ENCODE results near the gene FRMD4A. TPM values are rescaled to one million over a fixed set of nuclear protein-coding genes. Genes with fewer than 3 reads are reported as not detected.

FRMD4A gene
- total RNA-seq, 1 experiment from 2014 or later: 19.6 TPM

DNA sequence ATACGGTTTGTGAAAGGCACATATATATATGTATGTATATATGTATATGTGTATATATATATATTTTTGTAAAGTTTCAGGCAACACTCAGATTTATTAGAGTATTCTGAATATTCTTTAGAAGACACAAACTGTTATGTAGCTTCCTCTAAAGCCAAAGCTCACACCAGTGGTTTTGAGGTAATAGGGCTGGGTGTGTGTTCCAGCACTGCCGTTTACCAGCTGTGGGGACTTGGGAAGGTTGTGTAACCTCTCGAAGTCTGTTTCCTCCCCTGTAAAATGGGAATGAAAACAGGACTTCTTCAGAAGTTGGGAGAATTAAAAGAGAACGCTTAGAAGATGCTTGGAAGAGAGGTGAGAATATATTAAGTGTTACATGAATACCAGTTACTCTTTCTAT is 649.2 kb downstream of the FRMD4A start:
- Mint-ChIP-seq H3K36me3 (ENCODE audit: insufficient read depth in 1 of 3, low read depth in 3 of 3) (peaks cover 10 to 17% (median 10%) of the 10 kb centered on the region in 3 experiments; a peak in 5 of 7 replicates), H3K4me1 (peaks cover 0 to 6% of the 10 kb centered on the region in 2 experiments; a peak in 3 of 4 replicates), H3K27me3 (ENCODE audit: low read depth) (no peaks in the 10 kb centered on the region), H3K9me3 (no peaks in the 10 kb centered on the region), H3K27ac (peak overlapping the region in 1 of 3 experiments; percentile 69; a peak in 2 of 7 replicates), H3K4me3 (no peak overlapping the region)
- Histone ChIP-seq H3K9ac (ENCODE audit: extremely low read depth, insufficient read length, low read length) (no peak overlapping the region), H2BK120ac (ENCODE audit: low read depth, low read length, poor library complexity, severe bottlenecking) (no peak overlapping the region), H3K18ac (ENCODE audit: insufficient read length, low read depth, low read length) (no peak overlapping the region), H2BK5ac (ENCODE audit: insufficient read length, low read length) (no peak overlapping the region), H3K23me2 (ENCODE audit: insufficient read length, low read depth, low read length, poor library complexity, severe bottlenecking) (no peaks in the 10 kb centered on the region), H3K79me2 (ENCODE audit: insufficient read depth, low read length) (no peaks in the 10 kb centered on the region), H3K4ac (ENCODE audit: low read depth, low read length) (no peak overlapping the region), H2AK5ac (ENCODE audit: insufficient read length, low read length) (no peak overlapping the region), H2BK20ac (ENCODE audit: low read depth, low read length, poor library complexity, severe bottlenecking) (no peak overlapping the region), H3K4me2 (ENCODE audit: insufficient read depth, insufficient read length, low read length) (no peak overlapping the region), H2BK15ac (ENCODE audit: low read depth, low read length) (no peak overlapping the region), H4K5ac (ENCODE audit: insufficient read length, low read depth, low read length) (no peak overlapping the region), H3K23ac (ENCODE audit: insufficient read length, low read depth, low read length) (no peak overlapping the region), H3K56ac (ENCODE audit: insufficient read length, low read depth, low read length) (no peak overlapping the region), H4K91ac (ENCODE audit: insufficient read length, low read depth, low read length) (no peak overlapping the region), H2BK12ac (ENCODE audit: insufficient read length, low read depth, low read length) (no peak overlapping the region), H3K14ac (ENCODE audit: insufficient read depth, low read length) (no peak overlapping the region), H3K4me1 (ENCODE audit: insufficient read depth, low read length) (no peaks in the 10 kb centered on the region), H3K27me3 (ENCODE audit: insufficient read depth, low read length) (no peaks in the 10 kb centered on the region), H3K79me1 (ENCODE audit: insufficient read depth, low read depth, low read length, poor library complexity, severe bottlenecking) (no peaks in the 10 kb centered on the region), H3T11ph (ENCODE audit: low read length) (no peak overlapping the region), H3K9me3 (ENCODE audit: control insufficient read depth, low read depth, low read length) (no peaks in the 10 kb centered on the region), H3K27ac (ENCODE audit: insufficient read length, low read depth, low read length) (no peak overlapping the region), H4K20me1 (ENCODE audit: control insufficient read depth, insufficient read depth, insufficient read length) (no peaks in the 10 kb centered on the region), H2AFZ (ENCODE audit: low read length) (no peak overlapping the region), H4K8ac (replicated peaks; ENCODE audit: insufficient read length, low read depth, low read length) (no peak overlapping the region)
- no CpG with 5 or more reads among the region's 4 CpGs for WGBS (ENCODE audit: extremely low coverage, insufficient read length, low lambda C conversion rate)
- no peak for DNase-seq
- TF ChIP-seq, protein P1, sequence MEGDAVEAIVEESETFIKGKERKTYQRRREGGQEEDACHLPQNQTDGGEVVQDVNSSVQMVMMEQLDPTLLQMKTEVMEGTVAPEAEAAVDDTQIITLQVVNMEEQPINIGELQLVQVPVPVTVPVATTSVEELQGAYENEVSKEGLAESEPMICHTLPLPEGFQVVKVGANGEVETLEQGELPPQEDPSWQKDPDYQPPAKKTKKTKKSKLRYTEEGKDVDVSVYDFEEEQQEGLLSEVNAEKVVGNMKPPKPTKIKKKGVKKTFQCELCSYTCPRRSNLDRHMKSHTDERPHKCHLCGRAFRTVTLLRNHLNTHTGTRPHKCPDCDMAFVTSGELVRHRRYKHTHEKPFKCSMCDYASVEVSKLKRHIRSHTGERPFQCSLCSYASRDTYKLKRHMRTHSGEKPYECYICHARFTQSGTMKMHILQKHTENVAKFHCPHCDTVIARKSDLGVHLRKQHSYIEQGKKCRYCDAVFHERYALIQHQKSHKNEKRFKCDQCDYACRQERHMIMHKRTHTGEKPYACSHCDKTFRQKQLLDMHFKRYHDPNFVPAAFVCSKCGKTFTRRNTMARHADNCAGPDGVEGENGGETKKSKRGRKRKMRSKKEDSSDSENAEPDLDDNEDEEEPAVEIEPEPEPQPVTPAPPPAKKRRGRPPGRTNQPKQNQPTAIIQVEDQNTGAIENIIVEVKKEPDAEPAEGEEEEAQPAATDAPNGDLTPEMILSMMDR (conservative IDR thresholded peaks at IDR 0.05): no peak

Measured in H9 (cell line).